A549 treated with DMSO at 1 μM for 4 hours (cell line): ENCODE results near the gene APOA1. TPM values are rescaled to one million over a fixed set of nuclear protein-coding genes. Genes with fewer than 3 reads are reported as not detected.

Experiments
- total RNA-seq: library from RNA; stranded (reverse); fragments of 200-300 nt; extraction: Qiagen RNA extraction; gene quantifications from 5 replicates; pipeline ENCODE4 v1.2.3, GENCODE V29; 2022; ENCODE audit warnings: low read depth

The APOA1 gene
- 0.10 to 0.39 TPM (median 0.12 TPM) in 3 of 5 replicates, not detected in the others for total RNA-seq

DNA sequence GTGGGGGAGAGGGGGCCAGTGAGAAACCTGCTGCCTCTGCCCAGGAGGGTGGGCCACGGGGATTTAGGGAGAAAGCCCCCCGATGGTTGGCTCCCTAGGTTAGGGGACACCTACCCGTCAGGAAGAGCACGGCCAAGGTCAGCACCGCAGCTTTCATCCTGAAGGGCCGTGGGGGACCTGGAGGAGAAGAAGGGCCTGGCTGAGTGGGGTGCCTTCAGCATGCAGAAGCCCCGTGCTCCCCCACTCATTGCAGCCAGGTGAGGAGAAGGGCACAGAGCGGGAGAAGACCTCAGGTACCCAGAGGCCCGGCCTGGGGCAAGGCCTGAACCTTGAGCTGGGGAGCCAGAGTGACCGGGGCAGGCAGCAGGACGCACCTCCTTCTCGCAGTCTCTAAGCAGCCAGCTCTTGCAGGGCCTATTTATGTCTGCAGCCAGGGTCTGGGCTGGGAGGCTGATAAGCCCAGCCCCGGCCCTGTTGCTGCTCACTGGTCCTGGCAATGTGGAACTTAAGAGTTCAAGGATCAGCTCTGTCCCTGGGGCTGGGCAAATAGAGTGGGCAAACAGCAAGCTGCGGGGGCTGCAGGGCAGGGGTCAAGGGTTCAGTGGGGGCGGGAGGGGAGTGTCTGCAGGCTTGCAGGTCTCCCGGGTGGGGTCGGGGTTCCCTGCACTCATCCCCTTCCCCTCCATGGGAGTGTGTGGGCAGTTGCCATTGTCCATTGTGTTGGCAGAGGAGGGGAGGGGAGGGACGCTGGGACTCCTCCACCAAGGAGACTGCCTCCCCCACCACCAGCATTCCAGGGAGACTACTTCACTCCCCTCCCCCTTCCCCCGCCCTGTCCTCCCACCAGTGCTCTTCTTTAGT lies at the start of gene APOA1:
Gene APOA1 (minus strand): TSS at position 392 of the 861 bp plus-strand sequence. CDS start 235 bp downstream, at position 157.

DNA sequence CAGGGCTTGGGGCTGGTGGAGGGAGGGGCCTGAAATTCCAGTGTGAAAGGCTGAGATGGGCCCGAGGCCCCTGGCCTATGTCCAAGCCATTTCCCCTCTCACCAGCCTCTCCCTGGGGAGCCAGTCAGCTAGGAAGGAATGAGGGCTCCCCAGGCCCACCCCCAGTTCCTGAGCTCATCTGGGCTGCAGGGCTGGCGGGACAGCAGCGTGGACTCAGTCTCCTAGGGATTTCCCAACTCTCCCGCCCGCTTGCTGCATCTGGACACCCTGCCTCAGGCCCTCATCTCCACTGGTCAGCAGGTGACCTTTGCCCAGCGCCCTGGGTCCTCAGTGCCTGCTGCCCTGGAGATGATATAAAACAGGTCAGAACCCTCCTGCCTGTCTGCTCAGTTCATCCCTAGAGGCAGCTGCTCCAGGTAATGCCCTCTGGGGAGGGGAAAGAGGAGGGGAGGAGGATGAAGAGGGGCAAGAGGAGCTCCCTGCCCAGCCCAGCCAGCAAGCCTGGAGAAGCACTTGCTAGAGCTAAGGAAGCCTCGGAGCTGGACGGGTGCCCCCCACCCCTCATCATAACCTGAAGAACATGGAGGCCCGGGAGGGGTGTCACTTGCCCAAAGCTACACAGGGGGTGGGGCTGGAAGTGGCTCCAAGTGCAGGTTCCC lies 7.8 kb downstream of the APOA1 start, which contains the start of gene APOC3:
Gene APOC3 (plus strand): TSS at position 383 of the 659 bp plus-strand sequence. CDS start 676 bp downstream, outside the sequence.

GRCh38 chr11:116823031-116823843 lies 14.2 kb downstream of the APOA1 start, which contains the start of gene APOA4:
TSS of gene APOA4 (minus strand) at chr11:116823304. CDS start at chr11:116823191, 113 bp downstream.

GRCh38 chr11:116791813-116792143 lies 45.6 kb downstream of the APOA1 start, which contains the start of gene APOA5:
TSS of gene APOA5 (minus strand) at chr11:116791879. CDS start at chr11:116791860, 19 bp downstream.

GRCh38 chr11:116787786-116788486 lies 49.5 kb downstream of the APOA1 start, which contains the start of gene ZPR1:
TSS of gene ZPR1 (minus strand) at chr11:116788023. CDS start at chr11:116787990, 33 bp downstream.

Other genes starting within 250 kb of the APOA1 start
- 11.3 to 14.0 TPM (median 11.7 TPM) in 5 replicates for gene BUD13, start 64.6 kb downstream of the APOA1 start, total RNA-seq
- 50.2 to 65.5 TPM (median 59.5 TPM) in 5 replicates for gene ZPR1, start 49.6 kb downstream of the APOA1 start, total RNA-seq
- gene APOA5, start 45.7 kb downstream of the APOA1 start, total RNA-seq, result not detected in 5 replicates
- not detected in 5 replicates for gene APOA4, start 14.3 kb downstream of the APOA1 start, total RNA-seq
- gene APOC3, start 7.7 kb downstream of the APOA1 start, total RNA-seq, result 0.24 TPM in 1 of 5 replicates, not detected in the others